HG03521 (cell line): ENCODE data around the gene AKAP8.
"Not testable (repeated sequence)": the region's sequence is repeated elsewhere in the genome, so short reads cannot be mapped to it uniquely, and the experiment has no call there.

ENCODE experiments used
- ATAC-seq: cut with Tn5 transposase; IDR thresholded peaks from one replicate; pipeline ENCODE4 v1.9.1; 2021; ENCODE audit warnings: mild to moderate bottlenecking, moderate library complexity; ENCODE audit not compliant: unreplicated experiment

AKAP8 gene

DNA sequence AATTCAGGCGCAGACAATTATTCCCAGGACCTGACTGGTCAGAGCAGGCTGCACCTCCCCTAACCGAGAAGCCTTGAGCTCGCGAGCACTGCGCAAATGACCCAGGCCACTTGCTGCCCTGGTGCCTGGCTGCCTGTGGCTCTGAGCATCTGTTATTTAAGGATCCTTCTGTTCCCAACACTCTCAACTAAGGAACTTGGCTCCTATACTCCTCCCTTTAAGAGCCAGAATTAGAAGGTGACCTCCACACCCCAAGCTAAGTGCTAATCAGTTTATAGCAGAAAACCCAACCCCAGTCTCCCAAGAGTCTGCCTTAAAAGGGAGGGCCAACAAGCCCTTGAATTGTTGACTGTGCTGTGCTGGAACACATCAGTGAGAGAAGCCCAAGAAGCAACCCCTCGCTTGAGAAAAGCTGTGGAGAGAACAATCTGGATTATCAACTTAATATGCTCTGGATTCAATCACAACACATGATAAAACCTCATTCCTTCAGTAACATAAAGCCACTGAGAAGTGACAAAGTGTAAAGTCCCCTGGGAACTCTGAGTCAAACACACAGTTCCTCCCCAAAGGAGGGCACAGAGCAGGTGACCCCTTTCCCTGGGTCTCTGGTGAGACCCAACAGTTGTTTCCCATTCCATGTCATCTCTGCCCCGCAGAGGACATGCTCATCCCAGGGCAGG is 24.7 kb upstream of the AKAP8 start:
- ATAC-seq: no peak

DNA sequence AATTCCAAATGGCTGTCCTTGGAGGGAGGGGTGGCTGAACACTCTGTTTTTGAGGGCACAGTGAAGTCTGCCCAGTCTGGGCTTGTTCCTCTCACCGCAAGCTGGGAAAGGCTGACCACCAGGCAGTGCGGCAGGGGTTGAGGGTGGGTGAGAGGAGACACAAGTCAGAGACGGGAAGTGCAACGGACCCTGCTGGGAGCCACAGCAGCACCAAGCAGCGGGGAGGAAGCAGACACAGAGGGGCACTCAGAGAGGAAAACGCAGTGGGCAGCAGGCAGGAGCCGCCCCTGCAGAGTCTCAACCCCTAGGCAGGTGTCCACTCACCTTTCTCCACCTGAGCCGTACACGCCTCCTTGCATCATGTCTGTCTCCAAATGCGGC is 23.6 kb upstream of the AKAP8 start:
- no peak for ATAC-seq

DNA sequence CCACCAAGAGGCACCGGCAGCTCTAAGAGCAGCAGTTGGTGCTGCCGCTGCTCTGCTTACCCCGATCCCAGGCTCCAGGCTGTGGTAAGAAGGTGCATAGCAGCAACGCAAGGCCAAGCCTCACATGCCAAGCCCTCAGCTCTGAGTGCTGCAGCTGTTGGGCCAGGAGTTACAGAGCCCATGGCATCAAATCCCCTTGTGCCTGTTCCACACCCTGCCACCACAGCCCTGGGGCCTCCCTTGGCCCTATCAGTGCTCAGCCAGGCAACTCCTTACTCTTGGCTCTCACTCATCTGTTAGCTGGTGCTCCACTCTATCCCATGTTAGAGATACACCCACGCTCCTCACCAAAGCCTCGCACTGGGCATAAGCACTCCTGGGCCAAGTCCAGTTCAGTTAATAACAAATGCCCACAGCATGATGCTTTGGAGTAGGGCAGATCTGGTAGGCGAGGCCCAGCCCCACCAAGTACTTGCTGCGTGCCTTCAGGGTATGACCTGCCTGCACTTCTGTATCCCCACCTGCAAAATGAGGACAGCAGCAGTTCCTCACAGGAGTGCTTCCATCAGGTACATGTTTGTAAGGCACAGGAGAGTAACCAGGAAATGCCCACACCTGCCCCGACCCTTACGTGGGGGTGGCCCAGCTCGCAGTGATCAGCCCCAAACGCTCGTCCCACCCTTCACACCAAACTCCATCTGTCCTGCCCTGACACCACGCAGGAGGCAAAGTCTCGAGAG is 23.0 kb upstream of the AKAP8 start:
- no peak for ATAC-seq

DNA sequence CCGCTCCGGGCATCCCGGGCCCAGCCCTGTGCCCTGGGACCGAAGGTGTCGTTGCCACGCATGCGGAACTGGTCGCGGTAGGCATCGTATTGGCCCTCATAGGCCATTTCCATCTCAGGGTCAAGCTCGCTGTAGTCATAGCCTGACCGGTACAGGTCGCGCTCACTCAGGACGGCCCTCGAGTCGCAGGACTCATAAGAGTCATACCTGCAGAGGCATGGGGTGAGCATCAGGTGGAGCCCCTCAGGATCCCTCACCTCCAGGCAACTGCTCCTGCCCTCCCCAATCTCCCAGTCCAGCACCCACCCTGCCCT is 21.8 kb upstream of the AKAP8 start:
- ATAC-seq: no peak

DNA sequence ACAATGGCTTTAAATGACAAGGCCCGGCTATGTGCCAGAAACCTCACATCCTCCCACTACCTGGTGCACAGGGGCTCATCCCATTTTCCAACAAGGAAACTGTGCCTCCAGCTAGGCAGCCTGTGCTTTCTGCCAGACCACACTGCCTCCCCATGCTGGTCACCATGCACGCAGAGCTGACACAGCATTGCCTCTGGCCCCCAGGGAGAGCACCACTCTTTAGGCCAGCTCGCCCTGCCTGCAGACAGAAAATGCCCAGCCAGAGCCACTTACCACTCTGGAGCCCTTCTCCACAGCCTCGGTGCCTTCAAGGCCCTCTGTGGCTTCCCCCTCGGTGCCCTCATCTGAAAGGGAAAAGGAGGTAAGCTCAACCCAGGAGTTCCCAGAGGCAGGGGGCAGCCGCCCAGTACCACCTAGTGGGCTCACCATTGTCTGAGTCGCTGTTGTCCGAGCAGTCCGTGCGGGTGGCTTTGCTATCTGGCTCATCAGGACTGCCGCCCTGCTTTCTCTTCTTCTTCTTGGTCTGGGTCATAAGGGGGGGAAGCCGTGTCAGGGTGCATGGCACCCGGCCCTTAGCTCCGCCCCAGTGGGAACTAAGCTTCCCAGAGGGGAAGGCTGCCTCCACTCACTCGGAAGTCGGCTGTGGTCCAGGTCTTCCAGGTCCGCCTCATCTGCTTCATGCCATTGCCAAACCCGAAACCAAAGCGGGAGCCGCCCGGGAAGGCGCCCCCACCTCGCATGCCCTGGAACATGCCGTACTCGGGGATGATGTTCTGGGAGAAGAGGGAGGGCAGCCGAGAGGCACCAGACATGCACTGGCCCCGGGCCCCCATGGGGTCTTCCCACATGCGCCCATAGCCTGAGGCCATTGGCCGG is 21.2 kb upstream of the AKAP8 start:
- no peak for ATAC-seq

DNA sequence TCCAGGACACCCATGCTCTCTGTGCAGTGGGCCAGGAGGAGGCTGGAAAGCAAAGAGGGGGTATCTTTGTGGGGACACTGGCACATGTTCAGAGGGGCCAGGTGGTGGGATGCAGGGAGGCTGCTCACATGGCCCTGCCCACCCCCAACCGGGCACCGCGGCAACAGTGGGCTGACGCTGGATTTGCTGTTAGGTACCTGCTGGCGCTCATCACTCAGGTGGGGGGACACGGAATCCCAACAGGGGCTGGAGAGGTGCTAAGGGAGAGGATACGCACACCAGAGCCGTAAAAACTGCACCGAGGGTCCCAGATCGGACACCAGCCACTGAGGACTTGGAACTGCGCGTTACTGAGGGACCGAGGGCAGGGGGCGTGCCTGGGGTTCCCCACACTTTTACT is 20.0 kb upstream of the AKAP8 start:
- no peak for ATAC-seq

DNA sequence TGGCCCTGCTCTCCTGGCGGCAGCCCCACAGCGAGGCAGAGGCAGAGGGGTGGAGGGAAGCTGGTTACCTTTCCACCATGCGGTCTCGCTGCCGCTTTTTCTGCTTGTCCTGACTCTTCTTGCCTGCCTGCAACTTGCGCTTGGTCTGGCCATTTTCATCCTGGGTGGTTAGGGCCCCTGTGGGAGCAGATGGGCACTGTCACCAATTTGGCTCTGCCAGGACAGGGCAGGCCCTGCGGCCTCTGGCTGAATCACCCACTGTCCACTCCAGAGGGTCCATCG is 19.6 kb upstream of the AKAP8 start:
- no peak for ATAC-seq

DNA sequence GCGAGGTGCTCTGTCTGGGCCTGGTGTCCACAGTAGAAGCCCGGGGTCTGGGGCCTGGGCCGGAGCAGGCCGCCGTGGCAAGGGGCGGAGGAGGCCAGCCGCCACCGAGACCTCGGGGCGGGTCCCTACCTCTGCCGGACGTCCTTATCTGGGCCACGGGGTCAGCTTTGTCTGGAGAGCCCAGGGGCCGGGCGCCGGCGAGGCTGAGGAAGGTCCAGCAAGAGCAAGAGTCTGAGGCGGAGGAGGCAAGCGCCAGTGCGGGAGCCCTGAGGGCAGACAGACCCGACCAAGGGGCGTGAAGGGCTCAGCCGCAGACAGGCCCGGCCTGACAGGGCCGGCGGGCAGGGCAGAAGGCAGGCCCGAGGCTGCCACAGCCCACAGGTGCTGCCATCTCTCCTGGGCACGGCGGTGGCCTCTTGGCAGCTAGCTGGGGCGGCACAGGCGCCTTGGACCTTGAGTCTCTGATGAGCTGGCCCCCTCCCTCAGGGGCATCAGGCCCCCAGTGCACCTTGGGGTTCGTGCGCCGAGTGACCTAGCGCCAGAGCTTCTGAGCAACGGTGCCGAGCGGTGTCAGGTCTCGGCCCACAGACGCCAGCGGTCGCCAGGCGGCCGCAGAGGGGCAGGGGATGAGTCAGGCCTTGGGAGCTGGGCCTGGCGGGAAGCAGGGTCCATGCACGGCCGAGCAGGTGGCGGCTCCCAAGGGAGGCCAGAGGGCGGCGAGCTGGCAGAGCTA is 19.1 kb upstream of the AKAP8 start:
- ATAC-seq: no peak

DNA sequence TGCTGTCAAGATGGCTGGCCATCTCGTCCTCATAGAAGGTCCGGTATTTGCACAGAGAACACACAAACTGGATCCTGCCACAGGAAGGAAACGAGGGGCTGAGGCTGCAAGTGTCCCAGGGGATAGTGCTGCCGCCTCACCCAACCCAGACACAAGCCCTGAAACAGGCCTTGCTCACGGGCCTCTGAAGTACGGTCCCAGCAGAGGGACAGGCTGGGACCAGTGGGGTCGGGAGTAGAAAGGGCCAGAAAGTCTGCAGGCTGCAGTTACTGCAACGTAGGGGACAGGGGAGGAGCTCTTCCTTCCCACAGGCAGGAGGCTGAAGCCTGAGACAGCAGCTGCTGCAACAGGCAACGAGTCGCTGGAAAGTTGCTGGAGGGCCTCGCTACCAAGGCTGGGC is 18.2 kb upstream of the AKAP8 start:
- no peak for ATAC-seq

DNA sequence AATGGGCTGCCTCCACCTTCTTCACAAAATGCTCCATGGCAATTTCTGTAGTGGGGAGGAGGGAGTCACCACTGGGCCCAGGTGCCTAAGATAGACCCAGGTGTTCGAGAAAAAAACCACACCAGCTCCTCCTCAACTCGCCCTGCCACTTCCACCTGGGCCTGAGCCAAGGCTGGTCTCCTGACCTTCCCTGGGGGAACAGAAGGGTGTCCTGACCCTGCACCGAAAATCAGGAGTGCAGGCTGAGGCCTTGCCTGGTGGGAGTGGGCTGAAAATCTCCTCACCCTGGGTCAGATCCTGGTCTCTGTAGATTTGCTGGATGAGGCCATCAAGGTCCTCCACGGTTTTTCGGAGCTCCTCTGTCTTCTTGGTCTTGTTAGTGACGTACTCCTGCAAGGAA is 17.6 kb upstream of the AKAP8 start:
- ATAC-seq: no peak

DNA sequence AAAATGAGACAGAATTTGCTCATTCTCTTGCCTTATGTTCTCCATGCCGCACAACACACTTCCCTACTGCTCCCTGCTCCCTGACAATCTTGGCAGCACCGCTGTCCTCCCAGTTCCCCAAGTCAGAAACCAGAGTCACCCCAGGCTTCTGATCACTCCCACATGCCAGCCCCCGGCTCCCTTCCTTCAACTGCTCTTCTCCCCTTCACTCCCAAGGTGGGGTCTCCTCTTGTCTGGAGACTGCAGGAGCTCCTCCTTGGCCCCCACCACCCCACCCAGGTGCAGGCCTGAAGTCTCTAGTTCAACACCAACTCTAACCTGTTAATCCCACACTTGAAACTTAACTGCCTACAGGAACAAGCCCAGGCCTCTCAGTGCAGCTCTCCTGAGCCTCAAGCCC is 16.8 kb upstream of the AKAP8 start:
- ATAC-seq: no peak

DNA sequence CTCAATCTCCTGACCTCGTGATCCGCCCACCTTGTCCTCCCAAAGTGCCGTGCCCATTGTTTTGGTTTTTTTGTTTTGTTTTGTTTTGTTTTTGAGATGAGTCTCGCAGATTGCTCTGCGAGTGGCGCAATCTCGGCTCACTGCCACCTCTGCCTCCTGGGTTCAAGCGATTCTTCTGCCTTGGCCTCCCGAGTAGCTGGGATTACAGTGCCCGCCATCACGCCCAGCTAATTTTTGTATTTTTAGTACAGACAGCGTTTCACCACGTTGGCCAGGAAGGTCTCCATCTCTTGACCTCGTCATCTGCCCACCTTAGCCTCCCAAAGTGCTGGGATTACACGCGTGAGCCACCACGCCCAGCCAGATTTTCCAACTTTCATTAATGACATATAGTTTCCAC is 15.7 kb upstream of the AKAP8 start:
- not testable (repeated sequence) for ATAC-seq

DNA sequence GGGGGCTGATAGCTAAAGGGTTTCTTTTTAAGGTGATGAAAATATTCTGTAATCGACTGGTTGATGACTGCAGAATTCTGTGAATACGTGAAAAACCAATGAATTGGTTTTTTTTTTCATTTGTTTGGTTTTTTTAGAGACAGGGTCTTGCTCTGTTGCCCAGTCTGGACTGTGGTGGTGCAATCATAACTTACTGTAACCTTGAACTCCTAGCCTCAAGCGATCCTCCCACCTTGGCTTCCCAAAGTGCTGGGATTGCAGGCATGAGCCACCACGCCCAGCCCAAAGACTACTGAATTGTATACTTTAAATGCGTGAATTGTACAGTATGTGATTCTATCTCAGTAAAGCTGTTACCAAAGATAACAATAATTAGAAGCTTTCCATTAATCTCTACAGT is 14.8 kb upstream of the AKAP8 start:
- no peak for ATAC-seq

DNA sequence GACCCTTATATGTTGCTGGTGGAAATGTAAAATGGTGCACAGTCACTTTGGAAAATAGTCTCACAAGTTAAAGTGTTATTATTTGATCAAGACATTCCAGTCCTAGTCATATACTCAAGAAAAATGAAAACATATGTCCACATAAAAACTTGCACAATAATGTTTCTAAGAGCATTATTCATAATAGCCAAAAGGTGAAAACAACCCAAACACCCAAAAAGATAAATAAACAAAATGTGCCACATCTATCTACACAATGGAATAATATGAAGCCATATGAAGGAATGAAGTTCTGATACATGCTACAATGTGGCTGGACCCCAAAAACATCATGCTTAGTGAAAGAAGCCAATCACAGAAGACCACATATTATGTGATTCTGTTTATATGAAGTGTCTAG is 14.4 kb upstream of the AKAP8 start:
- no peak for ATAC-seq

DNA sequence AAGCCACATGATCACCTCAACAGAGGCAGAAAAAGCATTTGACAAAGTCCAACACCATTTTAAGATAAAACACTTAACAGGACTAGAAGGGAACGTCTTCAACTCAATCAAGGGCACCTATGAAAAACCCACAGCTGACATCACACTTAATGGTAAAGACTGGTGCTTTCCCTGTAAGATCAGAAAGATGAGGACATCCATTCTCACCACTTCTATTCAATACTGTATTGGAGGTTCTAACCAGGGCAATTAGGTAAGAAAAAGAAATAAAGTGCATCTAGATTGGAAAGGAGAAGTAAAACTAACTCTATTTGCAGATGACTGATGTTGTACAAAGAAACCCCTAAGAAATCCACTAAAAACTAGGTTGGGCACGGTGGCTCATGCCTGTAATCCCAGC is 11.2 kb upstream of the AKAP8 start:
- ATAC-seq: no peak

DNA sequence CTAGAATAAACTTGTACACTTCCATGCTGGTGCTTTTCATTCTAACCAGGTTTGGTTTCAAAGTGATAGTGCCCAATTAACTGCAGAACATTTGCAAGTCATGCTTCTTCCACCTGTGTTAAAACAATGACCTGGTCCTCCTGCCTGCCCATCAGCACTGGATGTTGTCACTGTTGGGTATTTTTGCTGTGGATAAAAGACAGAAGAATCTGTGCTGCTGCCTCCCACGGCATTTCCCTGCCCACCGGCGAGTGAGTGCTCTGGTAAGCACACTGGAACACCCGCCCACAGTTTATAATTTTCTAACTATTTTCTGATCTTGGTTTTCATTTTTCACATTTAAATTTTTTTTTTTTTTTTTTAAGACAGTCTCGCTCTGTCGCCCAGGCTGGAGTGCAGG is 2.3 kb upstream of the AKAP8 start:
- ATAC-seq: no peak

DNA sequence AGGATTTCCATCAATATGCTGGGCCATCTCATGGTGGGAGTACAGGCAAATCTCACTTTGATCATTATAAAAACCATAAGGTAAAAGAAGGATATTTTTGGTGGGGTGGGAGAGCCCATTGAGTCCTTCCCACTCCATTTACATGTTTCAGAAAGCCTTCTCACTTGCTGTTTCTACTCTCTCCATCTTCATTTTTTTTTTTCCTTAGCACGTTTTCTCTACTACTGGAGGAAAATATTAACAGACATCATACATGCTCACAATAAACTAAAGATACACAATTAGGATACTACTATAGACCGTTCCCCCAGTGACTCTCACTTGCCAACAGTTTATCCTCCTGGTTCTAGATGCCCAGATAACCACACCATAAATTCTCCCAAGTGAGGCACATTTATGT is 1.8 kb upstream of the AKAP8 start:
- ATAC-seq: no peak

DNA sequence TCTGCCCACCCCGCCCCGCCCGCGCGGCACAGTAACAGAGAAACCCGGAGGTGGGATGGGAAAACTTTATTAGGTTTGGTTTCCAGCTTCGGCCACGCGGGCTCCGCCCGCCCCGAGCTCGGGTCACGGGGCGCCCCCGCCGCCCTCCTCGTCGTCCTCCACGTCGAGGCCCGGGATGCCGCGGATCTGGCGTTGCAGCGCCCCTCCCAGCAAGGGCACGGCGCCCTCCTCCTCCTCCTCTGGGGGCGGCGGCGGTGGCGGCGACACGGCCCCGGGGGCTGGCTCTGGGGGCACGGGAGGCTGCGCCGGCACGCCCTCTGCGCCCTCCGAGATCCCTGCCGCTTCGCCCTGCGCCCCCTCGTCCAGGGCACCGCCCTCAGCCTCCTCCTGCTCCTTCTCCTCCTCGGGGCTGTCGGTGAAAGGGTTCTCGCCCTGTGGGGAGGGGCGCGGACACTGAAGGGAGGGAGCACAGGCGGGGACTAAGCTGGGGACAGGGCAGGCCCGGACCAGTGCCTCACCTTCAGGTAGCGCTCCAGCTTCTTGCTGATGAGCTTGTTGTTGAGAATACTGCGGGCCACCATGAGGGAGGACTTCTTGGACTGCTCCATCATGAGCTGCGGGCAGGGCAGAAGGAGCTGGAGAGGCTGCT is 536 bp upstream of the AKAP8 start:
- ATAC-seq: no peak

DNA sequence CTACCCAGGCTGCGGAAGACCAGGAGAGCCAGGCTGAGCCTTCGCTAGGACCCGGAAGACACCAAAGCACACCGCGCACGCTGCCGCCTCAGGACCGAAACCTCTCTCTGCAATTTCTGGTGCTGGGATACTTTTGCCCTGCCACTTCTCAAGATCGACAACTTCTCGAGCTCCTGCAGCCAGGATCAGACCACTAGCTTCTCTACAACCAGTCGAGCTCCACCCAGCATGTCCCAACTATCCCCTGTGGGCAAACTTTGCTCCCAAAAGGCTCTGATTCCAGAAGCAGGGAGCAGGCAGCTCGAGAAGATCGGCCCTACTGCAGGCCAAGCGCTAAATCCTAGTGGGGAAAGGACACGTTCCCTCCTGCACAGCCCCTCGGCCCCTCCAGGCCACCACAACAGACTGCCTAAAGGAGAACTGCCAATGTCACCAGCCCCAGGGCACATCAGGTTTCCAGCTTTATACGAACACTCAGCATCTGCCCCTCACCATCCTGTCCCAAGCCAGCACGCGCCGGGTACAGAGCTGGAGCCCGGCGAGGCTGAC is 979 bp downstream of the AKAP8 start:
- no peak for ATAC-seq

DNA sequence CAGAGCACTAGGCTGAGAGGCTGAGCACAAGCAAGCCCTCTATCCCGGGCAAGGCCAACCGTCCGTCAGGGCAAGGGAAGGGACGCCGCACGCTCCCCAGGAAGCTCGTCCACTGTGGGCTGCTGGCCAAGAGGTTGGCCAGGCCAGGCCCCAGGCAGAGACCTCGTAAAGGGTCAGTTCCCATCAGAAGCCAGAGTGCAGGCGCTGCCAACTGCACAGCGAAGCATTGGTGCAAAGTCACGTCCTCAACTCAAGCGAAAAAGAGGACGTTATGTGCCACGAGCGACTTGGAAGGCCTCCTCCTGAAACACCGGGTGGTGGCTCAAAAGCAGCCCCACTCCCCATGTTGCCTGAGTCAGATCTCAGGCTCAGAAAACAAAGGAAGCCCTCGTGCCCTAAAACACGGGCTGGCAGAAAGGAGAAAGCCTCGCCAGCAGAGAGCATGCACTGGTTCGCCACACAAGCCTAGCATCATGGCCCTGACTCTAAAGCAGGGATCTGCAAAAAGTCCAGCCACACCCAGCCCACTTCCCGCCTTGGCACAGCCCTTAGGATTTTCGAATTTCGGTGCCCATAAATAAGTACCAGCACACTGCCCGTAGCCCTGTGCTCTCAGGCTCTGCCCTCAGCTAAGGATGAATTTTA is 4.7 kb downstream of the AKAP8 start:
- ATAC-seq: no peak
